ENCODE results near the gene RFX2.
"Not testable (repeated sequence)": the region's sequence is repeated elsewhere in the genome, so short reads cannot be mapped to it uniquely, and the experiment has no call there.

GRCh38 chr19:6106643-6107294, 3.5 kb downstream of the RFX2 start:
- not testable (repeated sequence) for TF ChIP-seq CTCF, EP300, POLR2A (IDR thresholded peaks at IDR 0.05)
